ENCODE measurements around the gene DISC1. TPM values are rescaled to one million over a fixed set of nuclear protein-coding genes. Genes with fewer than 3 reads are reported as not detected.

The DISC1 gene
- polyA plus RNA-seq, 3 donors, result 5.5 to 14.7 (median 5.8) TPM

DNA sequence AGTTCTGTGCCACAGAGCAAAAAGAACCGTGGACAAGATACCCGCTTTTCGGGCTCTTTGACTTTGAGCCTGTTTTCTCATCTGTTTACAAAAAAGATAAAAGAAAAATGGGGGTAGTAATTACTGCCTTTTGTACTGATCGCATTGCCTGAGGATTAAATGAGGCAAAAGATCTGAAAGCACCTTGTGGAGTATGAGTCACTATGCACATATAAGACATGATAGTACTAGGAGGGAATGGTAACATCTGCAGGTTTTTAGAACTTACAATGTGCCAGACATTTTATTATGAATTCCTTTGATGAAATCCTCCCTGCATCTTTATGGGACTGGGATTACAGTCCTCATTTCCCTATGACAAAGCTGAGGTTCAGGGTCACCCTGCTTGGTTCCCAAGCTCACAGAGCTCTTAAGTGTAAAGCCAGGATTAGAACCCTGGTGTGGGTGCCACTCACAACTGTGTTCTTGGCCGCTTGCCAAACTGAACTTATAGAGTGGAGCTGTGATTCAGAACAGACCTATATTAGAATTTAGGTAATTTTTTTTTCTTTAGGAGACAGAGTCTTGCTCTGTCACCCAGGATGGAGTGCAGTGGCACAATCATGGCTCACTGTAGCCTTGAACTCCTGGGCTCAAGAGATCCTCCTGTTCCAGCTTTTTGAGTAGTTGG, 1.8 kb downstream of the DISC1 start:
- Mint-ChIP-seq H3K36me3 (peaks cover 9 to 22% of the 10 kb centered on the region in 2 donors), H3K27me3 (ENCODE audit: low read depth in 3 of 3) (peaks cover 0 to 4% (median 0%) of the 10 kb centered on the region in 3 donors), H3K4me3 (no peak overlapping the region), H3K27ac (peak overlapping the region; percentile 76 to 92 (median 85)), H3K9me3 (no peaks in the 10 kb centered on the region), H3K4me1 (peaks cover 39% of the 10 kb centered on the region)
- Histone ChIP-seq H3K4me3 (replicated peaks in 1 of 3; ENCODE audit: low read depth in 2 of 3, low read length in 3 of 3) (peak overlapping the region in 1 of 3 experiments; percentile 94), H3K27ac (ENCODE audit: low read depth in 1 of 2, low read length in 2 of 2) (peak overlapping the region in 1 of 2 donors; percentile 89), H3K4me2 (replicated peaks; ENCODE audit: extremely low read depth, low read length, poor library complexity, severe bottlenecking) (peak overlapping the region; percentile 78), H2AFZ (ENCODE audit: insufficient read depth, low read depth, low read length, poor library complexity, severe bottlenecking) (no peak overlapping the region), H3K9ac (ENCODE audit: insufficient read depth, low read length, poor library complexity, severe bottlenecking) (no peak overlapping the region), H4K20me1 (ENCODE audit: insufficient read depth, low read length) (peaks cover 42% of the 10 kb centered on the region), H3K36me3 (replicated peaks in 1 of 2; ENCODE audit: control insufficient read depth in 1 of 2, insufficient read depth in 2 of 2, low read length in 2 of 2) (peaks cover 6 to 30% of the 10 kb centered on the region in 2 donors), H3K27me3 (ENCODE audit: control insufficient read depth in 2 of 2, insufficient read depth in 2 of 2, low read length in 2 of 2) (no peaks in the 10 kb centered on the region), H3K4me1 (ENCODE audit: control insufficient read depth in 1 of 2, insufficient read depth in 2 of 2, low read length in 2 of 2) (peaks cover 29 to 47% of the 10 kb centered on the region in 2 donors), H3K79me2 (ENCODE audit: insufficient read depth, low read length) (peaks cover 67% of the 10 kb centered on the region), H3K9me3 (replicated peaks in 1 of 2; ENCODE audit: control insufficient read depth in 1 of 2, insufficient read depth in 1 of 2, low read length in 2 of 2) (no peaks in the 10 kb centered on the region)
- TF ChIP-seq, protein P1, sequence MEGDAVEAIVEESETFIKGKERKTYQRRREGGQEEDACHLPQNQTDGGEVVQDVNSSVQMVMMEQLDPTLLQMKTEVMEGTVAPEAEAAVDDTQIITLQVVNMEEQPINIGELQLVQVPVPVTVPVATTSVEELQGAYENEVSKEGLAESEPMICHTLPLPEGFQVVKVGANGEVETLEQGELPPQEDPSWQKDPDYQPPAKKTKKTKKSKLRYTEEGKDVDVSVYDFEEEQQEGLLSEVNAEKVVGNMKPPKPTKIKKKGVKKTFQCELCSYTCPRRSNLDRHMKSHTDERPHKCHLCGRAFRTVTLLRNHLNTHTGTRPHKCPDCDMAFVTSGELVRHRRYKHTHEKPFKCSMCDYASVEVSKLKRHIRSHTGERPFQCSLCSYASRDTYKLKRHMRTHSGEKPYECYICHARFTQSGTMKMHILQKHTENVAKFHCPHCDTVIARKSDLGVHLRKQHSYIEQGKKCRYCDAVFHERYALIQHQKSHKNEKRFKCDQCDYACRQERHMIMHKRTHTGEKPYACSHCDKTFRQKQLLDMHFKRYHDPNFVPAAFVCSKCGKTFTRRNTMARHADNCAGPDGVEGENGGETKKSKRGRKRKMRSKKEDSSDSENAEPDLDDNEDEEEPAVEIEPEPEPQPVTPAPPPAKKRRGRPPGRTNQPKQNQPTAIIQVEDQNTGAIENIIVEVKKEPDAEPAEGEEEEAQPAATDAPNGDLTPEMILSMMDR (IDR thresholded peaks at IDR 0.05), result no peak
- peak in 1 of 3 donors; percentile 31 for DNase-seq
- intact Hi-C loops (cut with micrococcal nuclease), result no loop called here
- WGBS (ENCODE audit: insufficient coverage), result 92% methylated on average over 4 of the region's 5 CpGs

DNA sequence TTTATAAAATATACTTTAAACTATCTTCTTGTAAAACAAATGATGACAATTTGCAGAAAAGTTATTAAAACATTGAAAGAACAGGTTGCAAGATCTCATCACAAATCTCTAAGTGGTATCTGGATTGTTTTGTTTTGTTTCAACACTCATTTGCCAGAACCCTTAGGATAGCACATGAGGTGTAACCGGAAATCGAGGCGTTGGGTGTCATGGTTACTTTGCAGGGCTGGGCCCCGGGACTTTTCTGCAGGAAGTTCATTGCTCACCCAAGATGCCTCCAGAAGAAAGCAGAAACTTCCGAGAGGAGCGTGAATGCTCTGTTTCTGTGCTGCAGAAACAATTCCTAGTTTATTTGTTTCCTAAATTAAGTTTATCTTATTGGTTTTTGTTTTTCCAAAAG, 2.5 kb downstream of the DISC1 start:
- H3K4me2 ChIP-seq (replicated peaks; ENCODE audit: extremely low read depth, low read length, poor library complexity, severe bottlenecking), result peak overlapping the region; percentile 78

More for the DNA sequence above, 2.5 kb downstream of the DISC1 start:
- H3K27me3 ChIP-seq (ENCODE audit: control insufficient read depth in 2 of 2, insufficient read depth in 2 of 2, low read length in 2 of 2), result no peaks in the 10 kb centered on the region
- H2AFZ ChIP-seq (ENCODE audit: insufficient read depth, low read depth, low read length, poor library complexity, severe bottlenecking), result no peak overlapping the region
- H3K4me3 Mint-ChIP-seq, result peak overlapping the region in 1 of 2 donors; percentile 68
- H3K36me3 ChIP-seq (replicated peaks in 1 of 2; ENCODE audit: control insufficient read depth in 1 of 2, insufficient read depth in 2 of 2, low read length in 2 of 2), result peaks cover 6 to 37% of the 10 kb centered on the region in 2 donors
- no peaks in the 10 kb centered on the region for H3K9me3 Mint-ChIP-seq
- no peak overlapping the region for H3K9ac ChIP-seq (ENCODE audit: insufficient read depth, low read length, poor library complexity, severe bottlenecking)
- H3K4me1 ChIP-seq (ENCODE audit: control insufficient read depth in 1 of 2, insufficient read depth in 2 of 2, low read length in 2 of 2), result peaks cover 29 to 47% of the 10 kb centered on the region in 2 donors
- WGBS (ENCODE audit: insufficient coverage), result 42% methylated on average over 4 of the region's 6 CpGs
- TF ChIP-seq, protein P1 (IDR thresholded peaks at IDR 0.05), result no peak
- H3K4me1 Mint-ChIP-seq, result peaks cover 39% of the 10 kb centered on the region
- no peaks in the 10 kb centered on the region for H3K9me3 ChIP-seq (replicated peaks in 1 of 2; ENCODE audit: control insufficient read depth in 1 of 2, insufficient read depth in 1 of 2, low read length in 2 of 2)
- peaks cover 16 to 30% of the 10 kb centered on the region in 2 donors for H3K36me3 Mint-ChIP-seq
- H3K4me3 ChIP-seq (replicated peaks in 1 of 3; ENCODE audit: low read depth in 2 of 3, low read length in 3 of 3), result peak overlapping the region in 1 of 3 experiments; percentile 94
- H4K20me1 ChIP-seq (ENCODE audit: insufficient read depth, low read length), result peaks cover 50% of the 10 kb centered on the region
- peak; percentile 46 to 71 (median 60) for DNase-seq
- peak overlapping the region in 1 of 2 donors; percentile 89 for H3K27ac ChIP-seq (ENCODE audit: low read depth in 1 of 2, low read length in 2 of 2)
- intact Hi-C loops (cut with micrococcal nuclease), result no loop called here
- H3K27ac Mint-ChIP-seq, result peak overlapping the region in 6 of 7 donors; percentile 46 to 92 (median 87)
- H3K79me2 ChIP-seq (ENCODE audit: insufficient read depth, low read length), result peaks cover 75% of the 10 kb centered on the region
- H3K27me3 Mint-ChIP-seq (ENCODE audit: low read depth in 3 of 3), result peaks cover 0 to 4% (median 0%) of the 10 kb centered on the region in 3 donors

Data from CD14-positive monocyte (primary cell).